Activated CD8-positive, alpha-beta memory T cell treated with anti-CD3 and anti-CD28 coated beads for 36 hours (primary cell): ENCODE measurements around the gene JAK1. TPM values are rescaled to one million over a fixed set of nuclear protein-coding genes. Genes with fewer than 3 reads are reported as not detected.

Experiments
- CTCF ChIA-PET: fragments of 350-600 bp; sonication (Branson Sonifier 250); formaldehyde crosslinking; loops from one replicate; lab custom pipeline; 2021; ENCODE audit warnings: antibody characterized with exemption; lab: Charles Lee
- POLR2A ChIA-PET: fragments of 350-600 bp; sonication (Branson Sonifier 250); formaldehyde crosslinking; loops from one replicate; lab custom pipeline; 2021; ENCODE audit warnings: antibody characterized with exemption; lab: Charles Lee
- total RNA-seq, 2 experiments: library from RNA; stranded (reverse); gene quantifications; one replicate each; pipeline ENCODE4 v1.2.3, GENCODE V29; 2021

The JAK1 gene
- total RNA-seq, 2 experiments from 2014 or later, result 85.4 to 87.9 TPM

DNA sequence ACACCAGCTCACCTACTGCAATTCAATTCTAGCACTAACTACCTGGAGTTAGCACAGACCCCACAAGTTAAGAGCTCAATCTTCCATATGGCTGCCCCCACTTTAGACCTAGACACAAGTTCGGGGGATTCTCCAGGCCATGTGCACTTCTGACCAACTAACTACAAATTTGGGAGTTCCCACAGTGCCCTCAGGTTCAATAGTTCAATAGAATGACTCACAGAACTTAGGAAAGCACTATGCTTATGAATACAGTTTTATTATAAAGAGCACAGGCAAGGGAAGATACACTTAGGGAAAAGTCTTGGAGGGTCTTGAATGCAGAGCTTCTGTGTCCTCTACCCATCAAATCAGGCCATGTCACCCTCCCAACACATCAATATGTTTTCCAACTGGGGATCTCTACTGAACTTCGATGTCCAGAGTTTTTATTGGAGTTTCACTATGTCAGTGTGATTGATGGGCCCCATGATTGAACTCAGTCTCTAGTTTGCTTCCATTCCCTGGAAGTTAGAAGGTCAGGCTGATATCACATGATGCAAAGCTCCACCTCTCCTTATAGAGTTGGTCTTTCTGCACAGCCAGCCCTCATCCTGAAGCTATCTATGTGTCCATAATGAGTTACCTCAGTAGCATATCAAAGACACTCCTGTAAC is 175.4 kb downstream of the JAK1 start:
- ChIA-PET POLR2A (no interaction called here), CTCF (no interaction called here)

Other genes with a start within 250 kb of the JAK1 start
- 1 to 10 TPM; 6.9 to 7.0 TPM for gene RAVER2, start 221.5 kb downstream of the JAK1 start, total RNA-seq
- 100 to 1,000 TPM; 125 to 126 TPM for gene AK4, start 181.7 kb upstream of the JAK1 start, total RNA-seq